Transverse colon (tissue), 4 donors: ENCODE data around the gene ZHX3. TPM values are rescaled to one million over a fixed set of nuclear protein-coding genes. Genes with fewer than 3 reads are reported as not detected.

ENCODE experiments used
- DNase-seq: peaks from one replicate; pipeline ENCODE4 v3.0.0-alpha.2; 2019
- H3K27ac ChIP-seq, 4 donors: fragments of 200-600 bp; sonication (generic); 2 replicates each; pipeline ENCODE4 v1.5.1; 2016 to 2018; ENCODE audit warnings: inconsistent platforms in 4 of 4
- H3K27me3 ChIP-seq: fragments of 200-600 bp; sonication (generic); 2 replicates; pipeline ENCODE4 v1.5.1; 2017; ENCODE audit warnings: inconsistent platforms
- H3K36me3 ChIP-seq, 4 donors: fragments of 200-600 bp; sonication (generic); 2 replicates each; pipeline ENCODE4 v1.5.1; 2017 to 2019; ENCODE audit warnings: inconsistent platforms in 4 of 4
- H3K4me1 ChIP-seq, 4 donors: fragments of 200-600 bp; sonication (generic); 2 replicates each; pipeline ENCODE4 v1.5.1; 2017 to 2020; ENCODE audit warnings: inconsistent platforms in 4 of 4
- H3K4me3 ChIP-seq, 4 donors: fragments of 200-600 bp; sonication (generic); 1 replicate in 1 of 4; 2 replicates in 3 of 4; pipeline versions ENCODE4 v1.5.1 to v1.6.1; 2017 to 2019; ENCODE audit warnings: inconsistent platforms in 4 of 4
- H3K9me3 ChIP-seq, 2 donors: fragments of 200-600 bp; sonication (generic); 2 replicates each; pipeline ENCODE4 v1.5.1; 2017 to 2019; ENCODE audit warnings: inconsistent platforms in 2 of 2
- CTCF ChIP-seq, 5 experiments: fragments of 200-600 bp in 3 of 5; fragments of 450-650 bp in 2 of 5; sonication (generic) in 3 of 5; IDR thresholded peaks; 1 replicate in 2 of 5; 2 replicates in 3 of 5; pipeline ENCODE4 v1.5.1; 2016 to 2017; ENCODE audit warnings: antibody characterized with exemption in 5 of 5, inconsistent platforms in 3 of 5, mild to moderate bottlenecking in 2 of 5, moderate library complexity in 1 of 5
- EP300 ChIP-seq: sonication (generic); formaldehyde crosslinking; IDR thresholded peaks from one replicate; pipeline ENCODE4 v1.6.1; 2017; ENCODE audit warnings: antibody characterized with exemption, low read depth
- POLR2A ChIP-seq: fragments of 450-650 bp; IDR thresholded peaks from one replicate; pipeline ENCODE4 v1.6.1; 2016; ENCODE audit warnings: antibody characterized with exemption, mild to moderate bottlenecking, moderate library complexity
- POLR2AphosphoS5 ChIP-seq, 3 donors: sonication (generic); formaldehyde crosslinking; IDR thresholded peaks; one replicate each; pipeline ENCODE4 v1.6.1; 2016; ENCODE audit warnings: antibody characterized with exemption in 3 of 3
- WGBS, 2 donors: methylation state at CpG; one replicate each; pipeline ENCODE4 v1.1.5; 2018; ENCODE audit warnings: low coverage in 1 of 2; 5-methylcytosine and 5-hydroxymethylcytosine counted together
- in situ Hi-C, 4 donors: fragments of 200-750 bp; cut with MboI; loops; one replicate each; pipeline versions ENCODE4 v1.15.0 to v1.15.1; 2017; ENCODE audit warnings: low sequenced_read_pairs in 3 of 4, low pct_ligation_motif_present in 1 of 4, low pct_unique_long_range_greater_than_20kb in 1 of 4
- intact Hi-C: fragments of 100-400 bp; cut with DNase I; formaldehyde crosslinking; loops from one replicate; pipeline ENCODE4 v1.15.1; 2023; ENCODE audit warnings: low total_unique reads
- total RNA-seq, 4 donors: library from RNA; depleted of rRNA; stranded (reverse); fragments of >200 nt; gene quantifications; one replicate each; pipeline ENCODE4 v1.1.0, GENCODE V29; 2016

Gene ZHX3
- total RNA-seq, 4 donors from 2014 or later = 22.7 to 34.8 (median 26.4) TPM

GRCh38 chr20:41185013-41185757 is 132.3 kb downstream of the ZHX3 start:
- TF ChIP-seq EP300 = no peak
- no peak for TF ChIP-seq POLR2AphosphoS5 (IDR thresholded peaks at IDR 0.05)
- TF ChIP-seq POLR2A = no peak
- no peak for TF ChIP-seq CTCF (IDR thresholded peaks at IDR 0.05)
- intact Hi-C loops = no loop called here
- 92 to 100% methylated on average over 4 to 11 of the region's 11 CpGs for whole genome bisulfite sequencing, 2 donors
- H3K4me1 ChIP-seq = no peaks in the 10 kb centered on the region
- in situ Hi-C loops = no loop called here
- H3K27me3 ChIP-seq = no peaks in the 10 kb centered on the region
- H3K9me3 ChIP-seq = peaks cover 2 to 5% of the 10 kb centered on the region in 2 donors
- H3K36me3 ChIP-seq = no peaks in the 10 kb centered on the region
- H3K27ac ChIP-seq = no peak overlapping the region
- H3K4me3 ChIP-seq = no peak overlapping the region
- DNase-seq = no peak

DNA sequence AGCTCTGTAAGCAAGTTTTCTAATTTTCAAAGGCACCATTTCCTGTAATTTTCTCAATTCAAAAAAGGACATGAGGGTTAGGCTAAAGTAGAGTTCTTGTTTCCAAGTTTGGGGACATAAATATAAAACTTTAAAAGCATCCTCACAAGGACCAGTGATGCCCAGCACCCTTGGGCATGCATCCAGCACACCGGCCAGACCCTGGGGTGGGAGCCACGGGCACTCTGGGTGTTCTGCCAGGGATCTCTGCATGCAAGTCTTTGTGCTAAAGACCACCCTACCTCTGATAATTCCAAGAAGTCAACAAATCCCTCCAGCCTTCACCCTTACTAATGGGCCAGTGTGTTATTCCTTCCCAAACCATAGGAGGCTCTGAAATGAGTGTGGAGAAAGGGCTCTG is 133.7 kb downstream of the ZHX3 start:
- Histone ChIP-seq H3K4me1 (no peaks in the 10 kb centered on the region), H3K36me3 (no peaks in the 10 kb centered on the region), H3K4me3 (no peak overlapping the region), H3K27me3 (no peaks in the 10 kb centered on the region), H3K9me3 (no peaks in the 10 kb centered on the region), H3K27ac (no peak overlapping the region)
- intact Hi-C loops = no loop called here
- no peak for TF ChIP-seq EP300
- TF ChIP-seq POLR2A = no peak
- TF ChIP-seq POLR2AphosphoS5 (IDR thresholded peaks at IDR 0.05) = no peak
- 82% methylated on average over 2 of the region's 2 CpGs; no CpG with 5 or more reads in 1 of the 2 donors for WGBS, 2 donors
- DNase-seq = no peak
- in situ Hi-C loops = no loop called here

DNA sequence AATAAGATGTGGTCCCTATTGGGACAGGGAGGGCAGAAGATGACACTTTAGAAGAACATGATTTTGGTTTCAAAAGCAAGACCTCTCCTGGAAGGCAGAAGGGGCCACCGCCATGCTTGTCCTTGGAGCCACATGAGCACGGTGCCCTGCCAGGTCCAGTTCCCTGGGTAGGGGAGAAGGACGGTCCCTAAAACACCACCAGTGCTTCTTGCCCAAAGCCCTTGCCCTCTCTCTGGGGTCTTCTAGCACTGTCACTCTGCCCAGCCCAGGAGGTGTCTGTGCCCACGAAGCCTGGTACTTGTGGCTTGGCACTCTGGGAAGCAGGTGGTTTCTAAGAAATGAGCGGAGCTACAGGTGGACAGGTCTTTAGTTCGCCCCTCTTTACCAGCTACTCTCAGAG is 134.1 kb downstream of the ZHX3 start:
- Histone ChIP-seq H3K4me3 (no peak overlapping the region), H3K27me3 (no peaks in the 10 kb centered on the region), H3K36me3 (no peaks in the 10 kb centered on the region), H3K4me1 (no peaks in the 10 kb centered on the region), H3K9me3 (no peaks in the 10 kb centered on the region), H3K27ac (no peak overlapping the region)
- intact Hi-C loops (no loop called here), in situ Hi-C loops (no loop called here)
- DNase-seq = no peak
- TF ChIP-seq CTCF (IDR thresholded peaks at IDR 0.05) (no peak), EP300 (no peak), POLR2A (no peak), POLR2AphosphoS5 (IDR thresholded peaks at IDR 0.05) (no peak)
- 93 to 100% methylated on average over 1 to 6 of the region's 6 CpGs for WGBS, 2 donors

DNA sequence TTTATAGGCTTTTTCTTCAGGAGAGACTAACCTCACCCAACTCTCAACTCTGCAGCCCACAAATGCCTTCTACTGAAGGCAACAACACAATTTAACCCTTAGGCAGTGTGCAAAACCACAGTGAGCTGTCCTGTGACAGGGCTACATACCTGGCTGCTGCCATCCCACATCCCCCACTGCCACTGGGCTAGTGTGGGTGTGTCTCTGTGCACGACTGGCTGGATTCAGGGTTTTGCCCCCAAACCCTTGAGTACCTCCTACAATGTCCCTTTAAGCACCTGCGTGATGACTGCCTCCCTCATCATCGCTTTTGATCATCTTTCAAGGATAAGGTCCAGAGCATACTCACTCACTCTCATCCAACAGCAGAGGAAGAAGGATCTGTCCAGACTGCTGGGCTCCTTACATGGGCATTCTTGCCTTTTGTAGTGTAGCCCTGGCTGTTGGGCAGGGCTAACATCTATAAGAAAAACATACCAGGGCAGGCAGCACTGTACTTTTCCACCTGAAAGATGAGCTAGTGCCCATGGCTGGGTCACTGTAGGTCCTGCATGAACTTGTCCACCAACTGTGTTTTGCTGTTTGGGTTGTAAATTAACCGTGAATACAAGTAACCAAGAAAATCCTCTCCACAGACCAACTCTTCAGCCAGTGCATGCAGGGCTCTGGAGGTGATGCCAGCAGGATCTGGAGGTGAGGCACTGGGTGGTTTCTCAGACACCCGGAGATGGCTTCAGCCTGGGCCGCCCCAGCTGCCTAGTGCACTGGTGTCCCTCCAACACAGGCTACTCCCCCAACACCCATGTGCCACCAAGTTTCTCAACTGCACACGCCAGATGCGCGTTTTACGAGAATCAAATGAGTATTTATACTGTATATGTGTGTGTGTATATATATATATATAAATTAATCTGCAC is 135.0 kb downstream of the ZHX3 start:
- DNase-seq = no peak
- H3K4me1 ChIP-seq = peaks cover 6 to 7% (median 6%) of the 10 kb centered on the region in 4 donors
- H3K4me3 ChIP-seq = no peak overlapping the region
- no peaks in the 10 kb centered on the region for H3K27me3 ChIP-seq
- no peaks in the 10 kb centered on the region for H3K9me3 ChIP-seq
- H3K27ac ChIP-seq = no peak overlapping the region
- no peak for TF ChIP-seq POLR2AphosphoS5 (IDR thresholded peaks at IDR 0.05)
- TF ChIP-seq CTCF (IDR thresholded peaks at IDR 0.05) = no peak
- no peak for TF ChIP-seq POLR2A
- no peak for TF ChIP-seq EP300
- 92% methylated on average over 10 of the region's 10 CpGs; no CpG with 5 or more reads in 1 of the 2 donors for WGBS, 2 donors
- in situ Hi-C loops (no loop called here), intact Hi-C loops (no loop called here)
- no peaks in the 10 kb centered on the region for H3K36me3 ChIP-seq
